Kidney (tissue), 14 donors: ENCODE data around the gene KCNJ13. TPM values are rescaled to one million over a fixed set of nuclear protein-coding genes. Genes with fewer than 3 reads are reported as not detected.
"Not testable (repeated sequence)": the region's sequence is repeated elsewhere in the genome, so short reads cannot be mapped to it uniquely, and the experiment has no call there.

Experiments
- DNase-seq, 5 donors: peaks; one replicate each; pipeline ENCODE4 v3.0.0-alpha.2; 2013 to 2020
- FAIRE-seq: peaks from 2 replicates; lab custom pipeline; 2012; peaks lifted over from hg19 to GRCh38; lab: Jason Lieb, UNC
- H3K27ac ChIP-seq, 2 donors: one replicate each; pipeline ENCODE4 v1.7.0; 2013; ENCODE audit warnings: low read depth in 2 of 2, low read length in 2 of 2, inconsistent platforms in 1 of 2
- H3K27me3 ChIP-seq: one replicate; pipeline ENCODE4 v1.7.1; 2013; ENCODE audit warnings: low read length, inconsistent platforms; ENCODE audit not compliant: control insufficient read depth, insufficient read depth
- H3K36me3 ChIP-seq, 3 donors: one replicate each; pipeline versions ENCODE4 v1.7.0 to v1.7.1; 2013; ENCODE audit warnings: low read length in 3 of 3, control low read depth in 1 of 3, inconsistent platforms in 1 of 3; ENCODE audit not compliant: insufficient read depth in 3 of 3, control insufficient read depth in 2 of 3
- H3K4me1 ChIP-seq, 3 donors: one replicate each; pipeline versions ENCODE4 v1.7.0 to v1.7.1; 2013; ENCODE audit warnings: low read length in 3 of 3, inconsistent platforms in 1 of 3, low read depth in 1 of 3; ENCODE audit not compliant: control insufficient read depth in 2 of 3, insufficient read depth in 2 of 3
- H3K4me3 ChIP-seq, 3 donors: one replicate each; pipeline versions ENCODE4 v1.7.0 to v1.8.1; 2013; ENCODE audit warnings: low read length in 3 of 3, control low read depth in 1 of 3, inconsistent platforms in 1 of 3
- H3K9ac ChIP-seq, 3 donors: one replicate each; pipeline versions ENCODE4 v1.7.0 to v1.7.1; 2013; ENCODE audit warnings: low read length in 3 of 3, control low read depth in 1 of 3, inconsistent platforms in 1 of 3
- H3K9me3 ChIP-seq, 3 donors: one replicate each; pipeline versions ENCODE4 v1.7.0 to v1.7.1; 2013; ENCODE audit warnings: low read length in 3 of 3, control low read depth in 1 of 3, inconsistent platforms in 1 of 3; ENCODE audit not compliant: control insufficient read depth in 2 of 3, insufficient read depth in 1 of 3
- intact Hi-C: fragments of 100-400 bp; cut with DNase I; formaldehyde crosslinking; loops from one replicate; pipeline ENCODE4 v1.11.1; 2022
- polyA plus RNA-seq: library from polyadenylated mRNA; stranded (reverse); fragments of 350-450 nt; fragmentation: Illumina TruSeq; extraction: RNeasy Lipid Tissue Mini Kit (QIAGEN cat#74804); gene quantifications from one replicate; pipeline ENCODE4 v1.2.3, GENCODE V29; 2014; ENCODE audit warnings: low read depth, low replicate concordance; ENCODE audit not compliant: insufficient read depth
- total RNA-seq: library from RNA; stranded (reverse); fragmentation: NEBNext Ultra II Directional; extraction: Animal tissue kit (Norgen Biotek cat#: 25700); gene quantifications from one replicate; pipeline ENCODE4 v1.2.1, GENCODE V29; 2021
- TF ChIP-seq, protein P1 (sequence below): IDR thresholded peaks from 3 replicates; pipeline ENCODE4 v1.5.1; 2012; ENCODE audit warnings: mild to moderate bottlenecking, moderate library complexity, borderline replicate concordance; ENCODE audit not compliant: insufficient read depth; ENCODE audit errors: extremely low read depth
- donor health status: control.
- donor health status: control.
- donor health status: control.
- donor health status: control.
- donor health status: control.
- donor health status: DM: yes; HTN: yes; CAD: no.
- donor health status: Normal renal cell carcinoma (clear cell type).

Gene KCNJ13
- total and polyA plus RNA-seq, 2 donors from 2014 or later, result 2.0 TPM; not detected in 1

- DNase-seq (no peak), FAIRE-seq (no peak)
- Histone ChIP-seq H3K4me1 (no peaks in the 10 kb centered on the region), H3K9me3 (no peaks in the 10 kb centered on the region), H3K9ac (no peak overlapping the region), H3K36me3 (peaks cover 4 to 6% (median 5%) of the 10 kb centered on the region in 3 donors), H3K27me3 (no peaks in the 10 kb centered on the region), H3K4me3 (no peak overlapping the region), H3K27ac (no peak overlapping the region)
- TF ChIP-seq, protein P1, sequence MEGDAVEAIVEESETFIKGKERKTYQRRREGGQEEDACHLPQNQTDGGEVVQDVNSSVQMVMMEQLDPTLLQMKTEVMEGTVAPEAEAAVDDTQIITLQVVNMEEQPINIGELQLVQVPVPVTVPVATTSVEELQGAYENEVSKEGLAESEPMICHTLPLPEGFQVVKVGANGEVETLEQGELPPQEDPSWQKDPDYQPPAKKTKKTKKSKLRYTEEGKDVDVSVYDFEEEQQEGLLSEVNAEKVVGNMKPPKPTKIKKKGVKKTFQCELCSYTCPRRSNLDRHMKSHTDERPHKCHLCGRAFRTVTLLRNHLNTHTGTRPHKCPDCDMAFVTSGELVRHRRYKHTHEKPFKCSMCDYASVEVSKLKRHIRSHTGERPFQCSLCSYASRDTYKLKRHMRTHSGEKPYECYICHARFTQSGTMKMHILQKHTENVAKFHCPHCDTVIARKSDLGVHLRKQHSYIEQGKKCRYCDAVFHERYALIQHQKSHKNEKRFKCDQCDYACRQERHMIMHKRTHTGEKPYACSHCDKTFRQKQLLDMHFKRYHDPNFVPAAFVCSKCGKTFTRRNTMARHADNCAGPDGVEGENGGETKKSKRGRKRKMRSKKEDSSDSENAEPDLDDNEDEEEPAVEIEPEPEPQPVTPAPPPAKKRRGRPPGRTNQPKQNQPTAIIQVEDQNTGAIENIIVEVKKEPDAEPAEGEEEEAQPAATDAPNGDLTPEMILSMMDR, result no peak
- intact Hi-C loops, result no loop called here
Measured at GRCh38 chr2:232721882-232722281, 54.5 kb downstream of the KCNJ13 start.

GRCh38 chr2:232721261-232721660 lies 55.1 kb downstream of the KCNJ13 start:
- TF ChIP-seq, protein P1, result no peak

GRCh38 chr2:232720056-232720455 lies 56.3 kb downstream of the KCNJ13 start:
- intact Hi-C loops, FAIRE-seq, H3K27ac ChIP-seq, H3K4me1 ChIP-seq, H3K36me3 ChIP-seq, H3K27me3 ChIP-seq, H3K9me3 ChIP-seq, H3K4me3 ChIP-seq, DNase-seq, H3K9ac ChIP-seq: not testable (repeated sequence)

More at GRCh38 chr2:232721261-232721660, 55.1 kb downstream of the KCNJ13 start:
- Histone ChIP-seq H3K27ac (no peak overlapping the region), H3K4me3 (no peak overlapping the region), H3K4me1 (no peaks in the 10 kb centered on the region), H3K9ac (no peak overlapping the region), H3K27me3 (no peaks in the 10 kb centered on the region), H3K9me3 (no peaks in the 10 kb centered on the region), H3K36me3 (peaks cover 4 to 6% (median 5%) of the 10 kb centered on the region in 3 donors)
- no peak for DNase-seq
- intact Hi-C loops, result no loop called here
- FAIRE-seq, result no peak

Other genes with a start within 250 kb of the KCNJ13 start
- not detected for gene CHRNG, start 236.9 kb downstream of the KCNJ13 start, total RNA-seq
- not detected for gene CHRNG, start 236.9 kb downstream of the KCNJ13 start, polyA plus RNA-seq
- gene TIGD1, start 226.0 kb downstream of the KCNJ13 start, total RNA-seq, result 7.0 TPM
- gene TIGD1, start 226.0 kb downstream of the KCNJ13 start, polyA plus RNA-seq, result 4.8 TPM
- 79.2 TPM for gene EIF4E2, start 225.9 kb downstream of the KCNJ13 start, total RNA-seq
- 78.3 TPM for gene EIF4E2, start 225.9 kb downstream of the KCNJ13 start, polyA plus RNA-seq
- 129 TPM for gene EFHD1, start 143.0 kb downstream of the KCNJ13 start, total RNA-seq
- gene EFHD1, start 143.0 kb downstream of the KCNJ13 start, polyA plus RNA-seq, result 280 TPM
- gene GIGYF2, start 79.2 kb downstream of the KCNJ13 start, total RNA-seq, result 79.8 TPM
- gene GIGYF2, start 79.2 kb downstream of the KCNJ13 start, polyA plus RNA-seq, result 13.5 TPM
- gene SNORC, start 93.7 kb upstream of the KCNJ13 start, total RNA-seq, result 2.7 TPM
- 3.3 TPM for gene SNORC, start 93.7 kb upstream of the KCNJ13 start, polyA plus RNA-seq
- 4.8 TPM for gene NGEF, start 236.7 kb upstream of the KCNJ13 start, total RNA-seq
- gene NGEF, start 236.7 kb upstream of the KCNJ13 start, polyA plus RNA-seq, result 5.3 TPM